GM19372 (cell line): ENCODE results near the gene RGS17.

Source experiments
- ATAC-seq: cut with Tn5 transposase; IDR thresholded peaks from one replicate; pipeline ENCODE4 v1.9.1; 2021; ENCODE audit warnings: mild to moderate bottlenecking, low read depth, moderate library complexity; ENCODE audit not compliant: unreplicated experiment

The RGS17 gene

DNA sequence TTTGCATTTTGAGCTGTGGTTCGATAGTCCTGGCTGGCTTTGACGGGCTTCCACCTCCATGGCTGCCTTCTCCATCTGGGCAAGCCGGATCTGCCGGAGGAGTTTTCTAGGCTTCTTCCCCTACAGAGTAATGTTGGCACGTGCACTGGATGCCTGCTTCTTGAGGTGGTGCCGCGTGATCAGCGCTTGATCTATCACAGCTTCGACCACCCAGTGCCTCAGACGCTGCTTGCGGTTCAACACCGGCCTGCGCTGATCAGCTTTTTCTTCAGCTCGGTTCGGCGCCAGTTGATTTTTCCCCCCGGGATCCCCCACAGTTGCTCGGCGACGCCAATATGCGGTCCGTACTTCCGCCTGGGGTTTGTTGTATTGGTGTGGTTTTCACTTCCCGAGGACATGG lies 171.7 kb downstream of the RGS17 start:
- no peak for ATAC-seq

DNA sequence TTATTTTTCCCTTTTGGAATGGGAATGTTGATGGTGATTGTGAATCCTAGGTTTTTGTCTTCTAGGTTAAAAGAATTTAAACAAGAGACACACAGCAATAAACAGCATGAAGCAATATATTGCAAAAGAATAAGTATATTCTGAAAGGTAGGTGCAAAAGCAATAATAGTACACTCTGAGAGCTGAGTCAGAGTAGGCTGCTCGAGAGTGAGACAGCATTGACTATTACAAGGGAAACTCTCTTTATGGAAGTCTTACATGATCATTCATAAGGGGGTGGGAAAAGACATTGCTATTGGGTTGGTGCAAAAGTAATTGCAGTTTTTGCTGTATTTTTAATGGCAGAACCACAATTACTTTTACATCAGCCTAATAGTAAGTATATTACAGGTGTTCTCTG lies 173.3 kb downstream of the RGS17 start:
- ATAC-seq: no peak
